HEK293 (cell line): Measurements from ENCODE around the gene GID8.

Experiments used
- KLF7 ChIP-seq: fragments of 450-650 bp; formaldehyde crosslinking; IDR thresholded peaks from 2 replicates; pipeline ENCODE4 v1.5.1; 2016; ENCODE audit warnings: missing biosample characterization, missing genetic modification characterization, borderline replicate concordance
- KLF9 ChIP-seq: fragments of 450-650 bp; formaldehyde crosslinking; IDR thresholded peaks from 2 replicates; pipeline ENCODE4 v1.5.1; 2016; ENCODE audit warnings: missing biosample characterization, missing genetic modification characterization, low read depth
- OVOL3 ChIP-seq: fragments of 450-650 bp; formaldehyde crosslinking; IDR thresholded peaks from 2 replicates; pipeline ENCODE4 v1.5.1; 2016; ENCODE audit warnings: missing biosample characterization, missing genetic modification characterization
- ZBTB20 ChIP-seq: fragments of 450-650 bp; formaldehyde crosslinking; IDR thresholded peaks from 2 replicates; pipeline ENCODE4 v1.5.1; 2016; ENCODE audit warnings: missing biosample characterization, missing genetic modification characterization
- ZNF202 ChIP-seq: fragments of 450-650 bp; formaldehyde crosslinking; IDR thresholded peaks from 2 replicates; pipeline ENCODE4 v1.5.1; 2016; ENCODE audit warnings: missing biosample characterization, missing genetic modification characterization, borderline replicate concordance
- ZNF214 ChIP-seq: fragments of 450-650 bp; formaldehyde crosslinking; IDR thresholded peaks from 2 replicates; pipeline ENCODE4 v1.5.1; 2017; ENCODE audit warnings: missing biosample characterization, mild to moderate bottlenecking, missing genetic modification characterization, borderline replicate concordance
- ZNF223 ChIP-seq: fragments of 450-650 bp; formaldehyde crosslinking; IDR thresholded peaks from 2 replicates; pipeline ENCODE4 v1.5.1; 2016; ENCODE audit warnings: missing biosample characterization, missing genetic modification characterization
- ZNF24 ChIP-seq: fragments of 450-650 bp; formaldehyde crosslinking; IDR thresholded peaks from 2 replicates; pipeline ENCODE4 v1.5.1; 2016; ENCODE audit warnings: missing biosample characterization, missing genetic modification characterization
- ZNF514 ChIP-seq: fragments of 450-650 bp; formaldehyde crosslinking; IDR thresholded peaks from 2 replicates; pipeline ENCODE4 v1.5.1; 2016; ENCODE audit warnings: missing biosample characterization, missing genetic modification characterization
- ZNF549 ChIP-seq: fragments of 450-650 bp; IDR thresholded peaks from 2 replicates; pipeline ENCODE4 v1.5.1; 2018; ENCODE audit warnings: missing biosample characterization, missing genetic modification characterization, mild to moderate bottlenecking, inconsistent platforms, moderate library complexity
- ZNF585B ChIP-seq: fragments of 450-650 bp; formaldehyde crosslinking; IDR thresholded peaks from 2 replicates; pipeline ENCODE4 v1.5.1; 2016; ENCODE audit warnings: missing biosample characterization, missing genetic modification characterization
- ZNF596 ChIP-seq: fragments of 450-650 bp; IDR thresholded peaks from 2 replicates; pipeline ENCODE4 v1.5.0; 2018; ENCODE audit warnings: missing biosample characterization, mild to moderate bottlenecking, missing genetic modification characterization, moderate library complexity
- ZNF660 ChIP-seq: fragments of 450-650 bp; IDR thresholded peaks from 2 replicates; pipeline ENCODE4 v1.5.1; 2018; ENCODE audit warnings: missing biosample characterization, mild to moderate bottlenecking, missing genetic modification characterization
- ZNF664 ChIP-seq: fragments of 450-650 bp; formaldehyde crosslinking; IDR thresholded peaks from 2 replicates; pipeline ENCODE4 v1.5.1; 2016; ENCODE audit warnings: missing biosample characterization, missing genetic modification characterization
- ZNF785 ChIP-seq: fragments of 450-650 bp; formaldehyde crosslinking; IDR thresholded peaks from 2 replicates; pipeline ENCODE4 v1.5.1; 2016; ENCODE audit warnings: missing biosample characterization, missing genetic modification characterization
- TF ChIP-seq, protein P1 (sequence below): fragments of 450-650 bp; formaldehyde crosslinking; IDR thresholded peaks from 2 replicates; pipeline ENCODE4 v1.5.1; 2017; ENCODE audit warnings: missing biosample characterization, missing genetic modification characterization
- TF ChIP-seq, protein P2 (sequence below): fragments of 450-650 bp; formaldehyde crosslinking; IDR thresholded peaks from 2 replicates; pipeline ENCODE4 v1.5.1; 2016; ENCODE audit warnings: missing biosample characterization, missing genetic modification characterization
- TF ChIP-seq, protein P3 (sequence below): fragments of 450-650 bp; formaldehyde crosslinking; IDR thresholded peaks from 2 replicates; pipeline ENCODE4 v1.5.1; 2016; ENCODE audit warnings: missing biosample characterization, missing genetic modification characterization
- TF ChIP-seq, protein P4 (sequence below): fragments of 450-650 bp; formaldehyde crosslinking; IDR thresholded peaks from 2 replicates; pipeline ENCODE4 v1.5.1; 2016; ENCODE audit warnings: missing biosample characterization, missing genetic modification characterization
- TF ChIP-seq, protein P5 (sequence below): fragments of 450-650 bp; IDR thresholded peaks from 2 replicates; pipeline ENCODE4 v1.5.1; 2018; ENCODE audit warnings: missing biosample characterization, missing genetic modification characterization
- TF ChIP-seq, protein P6 (sequence below): fragments of 450-650 bp; formaldehyde crosslinking; IDR thresholded peaks from 2 replicates; pipeline ENCODE4 v1.5.1; 2017; ENCODE audit warnings: missing biosample characterization, missing genetic modification characterization
- TF ChIP-seq, protein P7 (sequence below): fragments of 450-650 bp; formaldehyde crosslinking; IDR thresholded peaks from 2 replicates; pipeline ENCODE4 v1.5.1; 2016; ENCODE audit warnings: missing biosample characterization, missing genetic modification characterization, borderline replicate concordance
- TF ChIP-seq, protein P8 (sequence below): fragments of 450-650 bp; formaldehyde crosslinking; IDR thresholded peaks from 2 replicates; pipeline ENCODE4 v1.5.1; 2016; ENCODE audit warnings: missing biosample characterization, missing genetic modification characterization
- TF ChIP-seq, protein P9 (sequence below): fragments of 450-650 bp; formaldehyde crosslinking; IDR thresholded peaks from 2 replicates; pipeline ENCODE4 v1.5.1; 2017; ENCODE audit warnings: missing biosample characterization, mild to moderate bottlenecking, missing genetic modification characterization, moderate library complexity

The GID8 gene

DNA sequence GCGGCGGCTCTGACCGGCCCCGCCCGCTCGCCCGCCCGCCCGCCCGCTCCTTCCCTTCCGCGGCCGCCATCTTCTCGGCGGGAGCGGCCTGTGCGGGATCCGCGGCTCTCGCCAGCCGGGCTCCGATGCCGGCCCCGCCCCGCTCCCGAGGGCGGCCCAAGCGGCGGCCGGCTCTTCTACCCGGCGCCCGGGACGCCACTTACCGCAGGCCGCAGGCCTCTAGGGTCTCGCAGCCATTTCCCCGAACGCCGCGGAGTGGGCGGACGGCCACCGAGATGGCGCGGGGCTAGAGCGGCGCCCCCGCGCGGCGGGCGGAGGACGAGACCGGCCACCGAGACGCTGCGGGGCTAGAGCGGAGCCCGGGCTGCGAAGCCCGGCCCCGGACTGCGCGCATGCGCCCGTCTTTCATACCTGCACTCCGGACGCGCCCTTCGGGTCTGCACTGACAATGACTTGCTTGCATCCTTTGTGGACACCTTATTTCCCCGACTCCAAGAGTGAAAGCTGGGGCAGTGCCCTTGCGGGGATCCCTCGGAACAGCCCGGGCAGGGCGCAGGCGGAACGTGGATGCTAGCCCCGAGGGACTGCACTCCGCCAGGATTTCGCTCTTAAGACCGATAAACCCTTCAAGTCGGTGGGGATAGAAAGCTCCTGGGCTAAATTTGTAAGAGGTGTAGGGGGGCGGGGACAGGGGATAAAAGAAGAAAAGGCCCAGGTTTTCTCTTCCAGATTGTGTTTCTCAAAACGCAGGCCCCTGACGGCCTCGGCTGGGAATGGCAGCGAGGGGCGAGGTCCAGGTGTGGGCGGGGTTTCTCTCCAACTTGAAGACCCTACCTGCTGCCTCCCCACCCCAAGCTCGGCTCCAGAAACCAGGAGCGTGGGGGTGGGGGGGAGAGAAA, 11.5 kb upstream of the GID8 start, which contains the start of gene DIDO1 (continued):
- TF ChIP-seq, protein P1, sequence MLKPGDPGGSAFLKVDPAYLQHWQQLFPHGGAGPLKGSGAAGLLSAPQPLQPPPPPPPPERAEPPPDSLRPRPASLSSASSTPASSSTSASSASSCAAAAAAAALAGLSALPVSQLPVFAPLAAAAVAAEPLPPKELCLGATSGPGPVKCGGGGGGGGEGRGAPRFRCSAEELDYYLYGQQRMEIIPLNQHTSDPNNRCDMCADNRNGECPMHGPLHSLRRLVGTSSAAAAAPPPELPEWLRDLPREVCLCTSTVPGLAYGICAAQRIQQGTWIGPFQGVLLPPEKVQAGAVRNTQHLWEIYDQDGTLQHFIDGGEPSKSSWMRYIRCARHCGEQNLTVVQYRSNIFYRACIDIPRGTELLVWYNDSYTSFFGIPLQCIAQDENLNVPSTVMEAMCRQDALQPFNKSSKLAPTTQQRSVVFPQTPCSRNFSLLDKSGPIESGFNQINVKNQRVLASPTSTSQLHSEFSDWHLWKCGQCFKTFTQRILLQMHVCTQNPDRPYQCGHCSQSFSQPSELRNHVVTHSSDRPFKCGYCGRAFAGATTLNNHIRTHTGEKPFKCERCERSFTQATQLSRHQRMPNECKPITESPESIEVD (tag by site-specific recombination): no peak
- TF ChIP-seq ZBTB20 (tag by site-specific recombination) (peak; percentile 87), KLF9 (tag by site-specific recombination) (peak; percentile 67), KLF7 (tag by site-specific recombination) (no peak), ZNF514 (tag by site-specific recombination) (no peak), ZNF214 (tag by site-specific recombination) (no peak), ZNF24 (tag by site-specific recombination) (no peak), ZNF549 (tag by site-specific recombination) (no peak), ZNF660 (tag by site-specific recombination) (no peak), ZNF202 (tag by site-specific recombination) (no peak), ZNF585B (tag by site-specific recombination) (no peak), ZNF596 (no peak), OVOL3 (no peak), ZNF223 (tag by site-specific recombination) (no peak), ZNF785 (tag by site-specific recombination) (no peak), ZNF664 (no peak)
- TF ChIP-seq, protein P2, sequence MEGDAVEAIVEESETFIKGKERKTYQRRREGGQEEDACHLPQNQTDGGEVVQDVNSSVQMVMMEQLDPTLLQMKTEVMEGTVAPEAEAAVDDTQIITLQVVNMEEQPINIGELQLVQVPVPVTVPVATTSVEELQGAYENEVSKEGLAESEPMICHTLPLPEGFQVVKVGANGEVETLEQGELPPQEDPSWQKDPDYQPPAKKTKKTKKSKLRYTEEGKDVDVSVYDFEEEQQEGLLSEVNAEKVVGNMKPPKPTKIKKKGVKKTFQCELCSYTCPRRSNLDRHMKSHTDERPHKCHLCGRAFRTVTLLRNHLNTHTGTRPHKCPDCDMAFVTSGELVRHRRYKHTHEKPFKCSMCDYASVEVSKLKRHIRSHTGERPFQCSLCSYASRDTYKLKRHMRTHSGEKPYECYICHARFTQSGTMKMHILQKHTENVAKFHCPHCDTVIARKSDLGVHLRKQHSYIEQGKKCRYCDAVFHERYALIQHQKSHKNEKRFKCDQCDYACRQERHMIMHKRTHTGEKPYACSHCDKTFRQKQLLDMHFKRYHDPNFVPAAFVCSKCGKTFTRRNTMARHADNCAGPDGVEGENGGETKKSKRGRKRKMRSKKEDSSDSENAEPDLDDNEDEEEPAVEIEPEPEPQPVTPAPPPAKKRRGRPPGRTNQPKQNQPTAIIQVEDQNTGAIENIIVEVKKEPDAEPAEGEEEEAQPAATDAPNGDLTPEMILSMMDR (tag by site-specific recombination): peak; percentile 69
- TF ChIP-seq, protein P3, sequence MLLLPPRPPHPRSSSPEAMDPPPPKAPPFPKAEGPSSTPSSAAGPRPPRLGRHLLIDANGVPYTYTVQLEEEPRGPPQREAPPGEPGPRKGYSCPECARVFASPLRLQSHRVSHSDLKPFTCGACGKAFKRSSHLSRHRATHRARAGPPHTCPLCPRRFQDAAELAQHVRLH (tag by site-specific recombination): no peak
- TF ChIP-seq, protein P4, sequence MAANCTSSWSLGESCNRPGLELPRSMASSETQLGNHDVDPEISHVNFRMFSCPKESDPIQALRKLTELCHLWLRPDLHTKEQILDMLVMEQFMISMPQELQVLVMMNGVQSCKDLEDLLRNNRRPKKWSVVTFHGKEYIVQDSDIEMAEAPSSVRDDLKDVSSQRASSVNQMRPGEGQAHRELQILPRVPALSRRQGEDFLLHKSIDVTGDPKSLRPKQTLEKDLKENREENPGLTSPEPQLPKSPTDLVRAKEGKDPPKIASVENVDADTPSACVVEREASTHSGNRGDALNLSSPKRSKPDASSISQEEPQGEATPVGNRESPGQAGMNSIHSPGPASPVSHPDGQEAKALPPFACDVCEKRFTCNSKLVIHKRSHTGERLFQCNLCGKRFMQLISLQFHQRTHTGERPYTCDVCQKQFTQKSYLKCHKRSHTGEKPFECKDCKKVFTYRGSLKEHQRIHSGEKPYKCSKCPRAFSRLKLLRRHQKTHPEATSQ (tag by site-specific recombination): no peak
- TF ChIP-seq, protein P5, sequence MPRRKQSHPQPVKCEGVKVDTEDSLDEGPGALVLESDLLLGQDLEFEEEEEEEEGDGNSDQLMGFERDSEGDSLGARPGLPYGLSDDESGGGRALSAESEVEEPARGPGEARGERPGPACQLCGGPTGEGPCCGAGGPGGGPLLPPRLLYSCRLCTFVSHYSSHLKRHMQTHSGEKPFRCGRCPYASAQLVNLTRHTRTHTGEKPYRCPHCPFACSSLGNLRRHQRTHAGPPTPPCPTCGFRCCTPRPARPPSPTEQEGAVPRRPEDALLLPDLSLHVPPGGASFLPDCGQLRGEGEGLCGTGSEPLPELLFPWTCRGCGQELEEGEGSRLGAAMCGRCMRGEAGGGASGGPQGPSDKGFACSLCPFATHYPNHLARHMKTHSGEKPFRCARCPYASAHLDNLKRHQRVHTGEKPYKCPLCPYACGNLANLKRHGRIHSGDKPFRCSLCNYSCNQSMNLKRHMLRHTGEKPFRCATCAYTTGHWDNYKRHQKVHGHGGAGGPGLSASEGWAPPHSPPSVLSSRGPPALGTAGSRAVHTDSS (tag by site-specific recombination): no peak
- TF ChIP-seq, protein P6, sequence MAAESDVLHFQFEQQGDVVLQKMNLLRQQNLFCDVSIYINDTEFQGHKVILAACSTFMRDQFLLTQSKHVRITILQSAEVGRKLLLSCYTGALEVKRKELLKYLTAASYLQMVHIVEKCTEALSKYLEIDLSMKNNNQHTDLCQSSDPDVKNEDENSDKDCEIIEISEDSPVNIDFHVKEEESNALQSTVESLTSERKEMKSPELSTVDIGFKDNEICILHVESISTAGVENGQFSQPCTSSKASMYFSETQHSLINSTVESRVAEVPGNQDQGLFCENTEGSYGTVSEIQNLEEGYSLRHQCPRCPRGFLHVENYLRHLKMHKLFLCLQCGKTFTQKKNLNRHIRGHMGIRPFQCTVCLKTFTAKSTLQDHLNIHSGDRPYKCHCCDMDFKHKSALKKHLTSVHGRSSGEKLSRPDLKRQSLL: no peak
- TF ChIP-seq, protein P7, sequence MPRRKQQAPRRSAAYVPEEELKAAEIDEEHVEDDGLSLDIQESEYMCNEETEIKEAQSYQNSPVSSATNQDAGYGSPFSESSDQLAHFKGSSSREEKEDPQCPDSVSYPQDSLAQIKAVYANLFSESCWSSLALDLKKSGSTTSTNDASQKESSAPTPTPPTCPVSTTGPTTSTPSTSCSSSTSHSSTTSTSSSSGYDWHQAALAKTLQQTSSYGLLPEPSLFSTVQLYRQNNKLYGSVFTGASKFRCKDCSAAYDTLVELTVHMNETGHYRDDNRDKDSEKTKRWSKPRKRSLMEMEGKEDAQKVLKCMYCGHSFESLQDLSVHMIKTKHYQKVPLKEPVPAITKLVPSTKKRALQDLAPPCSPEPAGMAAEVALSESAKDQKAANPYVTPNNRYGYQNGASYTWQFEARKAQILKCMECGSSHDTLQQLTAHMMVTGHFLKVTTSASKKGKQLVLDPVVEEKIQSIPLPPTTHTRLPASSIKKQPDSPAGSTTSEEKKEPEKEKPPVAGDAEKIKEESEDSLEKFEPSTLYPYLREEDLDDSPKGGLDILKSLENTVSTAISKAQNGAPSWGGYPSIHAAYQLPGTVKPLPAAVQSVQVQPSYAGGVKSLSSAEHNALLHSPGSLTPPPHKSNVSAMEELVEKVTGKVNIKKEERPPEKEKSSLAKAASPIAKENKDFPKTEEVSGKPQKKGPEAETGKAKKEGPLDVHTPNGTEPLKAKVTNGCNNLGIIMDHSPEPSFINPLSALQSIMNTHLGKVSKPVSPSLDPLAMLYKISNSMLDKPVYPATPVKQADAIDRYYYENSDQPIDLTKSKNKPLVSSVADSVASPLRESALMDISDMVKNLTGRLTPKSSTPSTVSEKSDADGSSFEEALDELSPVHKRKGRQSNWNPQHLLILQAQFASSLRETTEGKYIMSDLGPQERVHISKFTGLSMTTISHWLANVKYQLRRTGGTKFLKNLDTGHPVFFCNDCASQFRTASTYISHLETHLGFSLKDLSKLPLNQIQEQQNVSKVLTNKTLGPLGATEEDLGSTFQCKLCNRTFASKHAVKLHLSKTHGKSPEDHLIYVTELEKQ: no peak
- TF ChIP-seq, protein P8, sequence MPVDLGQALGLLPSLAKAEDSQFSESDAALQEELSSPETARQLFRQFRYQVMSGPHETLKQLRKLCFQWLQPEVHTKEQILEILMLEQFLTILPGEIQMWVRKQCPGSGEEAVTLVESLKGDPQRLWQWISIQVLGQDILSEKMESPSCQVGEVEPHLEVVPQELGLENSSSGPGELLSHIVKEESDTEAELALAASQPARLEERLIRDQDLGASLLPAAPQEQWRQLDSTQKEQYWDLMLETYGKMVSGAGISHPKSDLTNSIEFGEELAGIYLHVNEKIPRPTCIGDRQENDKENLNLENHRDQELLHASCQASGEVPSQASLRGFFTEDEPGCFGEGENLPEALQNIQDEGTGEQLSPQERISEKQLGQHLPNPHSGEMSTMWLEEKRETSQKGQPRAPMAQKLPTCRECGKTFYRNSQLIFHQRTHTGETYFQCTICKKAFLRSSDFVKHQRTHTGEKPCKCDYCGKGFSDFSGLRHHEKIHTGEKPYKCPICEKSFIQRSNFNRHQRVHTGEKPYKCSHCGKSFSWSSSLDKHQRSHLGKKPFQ: no peak
- TF ChIP-seq, protein P9, sequence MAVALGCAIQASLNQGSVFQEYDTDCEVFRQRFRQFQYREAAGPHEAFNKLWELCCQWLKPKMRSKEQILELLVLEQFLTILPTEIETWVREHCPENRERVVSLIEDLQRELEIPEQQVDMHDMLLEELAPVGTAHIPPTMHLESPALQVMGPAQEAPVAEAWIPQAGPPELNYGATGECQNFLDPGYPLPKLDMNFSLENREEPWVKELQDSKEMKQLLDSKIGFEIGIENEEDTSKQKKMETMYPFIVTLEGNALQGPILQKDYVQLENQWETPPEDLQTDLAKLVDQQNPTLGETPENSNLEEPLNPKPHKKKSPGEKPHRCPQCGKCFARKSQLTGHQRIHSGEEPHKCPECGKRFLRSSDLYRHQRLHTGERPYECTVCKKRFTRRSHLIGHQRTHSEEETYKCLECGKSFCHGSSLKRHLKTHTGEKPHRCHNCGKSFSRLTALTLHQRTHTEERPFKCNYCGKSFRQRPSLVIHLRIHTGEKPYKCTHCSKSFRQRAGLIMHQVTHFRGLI (tag by site-specific recombination): no peak
